Kidney epithelial cell (primary cell): ENCODE measurements around the gene KSR1. TPM values are rescaled to one million over a fixed set of nuclear protein-coding genes. Genes with fewer than 3 reads are reported as not detected.
"Not testable (repeated sequence)": the region's sequence is repeated elsewhere in the genome, so short reads cannot be mapped to it uniquely, and the experiment has no call there.

Experiments used
- DNase-seq: peaks from one replicate; pipeline ENCODE4 v3.0.0-alpha.2; 2010; ENCODE audit warnings: low read depth
- H3K27me3 ChIP-seq: 2 replicates; pipeline ENCODE4 v1.6.0; 2011; ENCODE audit warnings: low read length; ENCODE audit not compliant: control insufficient read depth, insufficient read depth
- H3K36me3 ChIP-seq: 2 replicates; pipeline ENCODE4 v1.5.1; 2011; ENCODE audit warnings: low read length; ENCODE audit not compliant: control insufficient read depth, insufficient read depth
- H3K4me3 ChIP-seq: 2 replicates; pipeline ENCODE4 v1.5.1; 2011; ENCODE audit warnings: low read depth, mild to moderate bottlenecking, control low read depth, low read length
- total RNA-seq: library from RNA; depleted of rRNA; stranded (reverse); fragments of >200 nt; gene quantifications from 2 replicates; pipeline ENCODE4 v1.2.3, GENCODE V29; 2015
- TF ChIP-seq, protein P1 (sequence below): IDR thresholded peaks from 2 replicates; pipeline ENCODE4 v1.5.1; 2011; ENCODE audit warnings: mild to moderate bottlenecking, moderate library complexity, low read length, control low read depth, inconsistent platforms; ENCODE audit not compliant: insufficient read depth, poor library complexity, severe bottlenecking

The KSR1 gene
- total RNA-seq, 1 donor from 2014 or later, result 11.2 TPM

DNA sequence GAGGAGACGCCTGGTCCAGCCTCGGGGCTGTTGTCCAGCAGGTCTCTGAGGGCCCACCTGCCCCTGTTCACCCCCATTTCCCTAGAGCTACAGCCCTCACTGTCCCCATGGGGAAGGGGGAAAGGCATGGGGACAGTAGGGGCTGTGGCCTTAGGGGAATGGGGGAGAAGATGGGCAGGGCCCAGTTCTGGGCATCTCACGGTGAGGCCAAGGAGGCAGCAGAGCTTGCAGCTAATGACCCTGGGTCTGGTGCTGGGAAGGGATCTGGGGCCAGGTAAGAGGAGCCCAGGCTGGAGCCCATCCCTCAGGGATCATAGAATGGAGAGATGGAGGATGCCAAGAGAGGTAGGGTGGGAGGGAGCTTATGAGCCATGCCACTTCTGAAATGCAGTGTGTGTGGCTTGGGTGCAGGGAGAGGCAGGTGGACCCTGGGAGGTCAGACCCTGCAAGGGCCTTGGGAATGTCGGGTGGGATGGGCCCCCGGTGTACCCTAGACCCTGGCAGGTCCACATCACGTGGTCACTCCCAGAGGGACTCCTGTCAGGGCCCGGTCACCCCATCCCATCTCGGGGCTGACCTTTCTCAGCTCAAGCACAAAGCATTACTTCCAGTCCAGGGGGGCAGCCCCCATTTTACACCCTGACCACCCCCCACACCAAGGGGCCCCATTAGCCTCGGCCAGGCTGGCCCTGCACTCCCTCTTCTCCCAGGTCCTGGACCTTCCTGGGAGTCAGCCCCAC lies 35.9 kb upstream of the KSR1 start:
- H3K4me3 ChIP-seq, result no peak overlapping the region
- no peaks in the 10 kb centered on the region for H3K36me3 ChIP-seq
- H3K27me3 ChIP-seq, result no peaks in the 10 kb centered on the region
- TF ChIP-seq, protein P1, sequence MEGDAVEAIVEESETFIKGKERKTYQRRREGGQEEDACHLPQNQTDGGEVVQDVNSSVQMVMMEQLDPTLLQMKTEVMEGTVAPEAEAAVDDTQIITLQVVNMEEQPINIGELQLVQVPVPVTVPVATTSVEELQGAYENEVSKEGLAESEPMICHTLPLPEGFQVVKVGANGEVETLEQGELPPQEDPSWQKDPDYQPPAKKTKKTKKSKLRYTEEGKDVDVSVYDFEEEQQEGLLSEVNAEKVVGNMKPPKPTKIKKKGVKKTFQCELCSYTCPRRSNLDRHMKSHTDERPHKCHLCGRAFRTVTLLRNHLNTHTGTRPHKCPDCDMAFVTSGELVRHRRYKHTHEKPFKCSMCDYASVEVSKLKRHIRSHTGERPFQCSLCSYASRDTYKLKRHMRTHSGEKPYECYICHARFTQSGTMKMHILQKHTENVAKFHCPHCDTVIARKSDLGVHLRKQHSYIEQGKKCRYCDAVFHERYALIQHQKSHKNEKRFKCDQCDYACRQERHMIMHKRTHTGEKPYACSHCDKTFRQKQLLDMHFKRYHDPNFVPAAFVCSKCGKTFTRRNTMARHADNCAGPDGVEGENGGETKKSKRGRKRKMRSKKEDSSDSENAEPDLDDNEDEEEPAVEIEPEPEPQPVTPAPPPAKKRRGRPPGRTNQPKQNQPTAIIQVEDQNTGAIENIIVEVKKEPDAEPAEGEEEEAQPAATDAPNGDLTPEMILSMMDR, result no peak
- DNase-seq, result no peak

DNA sequence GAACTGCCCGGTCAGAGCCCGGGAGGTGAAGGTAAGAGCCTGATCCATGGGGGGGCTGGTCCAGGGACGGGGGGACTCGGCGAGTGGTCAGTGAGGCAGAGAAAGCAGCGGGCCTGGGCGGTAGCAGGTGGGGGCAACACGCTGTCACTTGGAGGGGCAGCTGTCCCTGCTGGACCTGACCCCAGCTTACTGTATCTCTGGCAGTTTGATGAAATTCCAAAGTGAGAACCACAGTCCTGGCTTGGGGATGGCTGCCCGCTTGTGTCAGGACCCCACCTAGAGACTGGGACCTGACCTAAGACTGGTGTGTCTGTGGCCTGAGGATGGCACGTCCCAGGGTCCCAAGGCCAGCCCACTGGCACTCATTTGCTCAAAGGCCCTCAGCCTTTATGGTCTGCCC lies 35.1 kb upstream of the KSR1 start:
- no peak for DNase-seq
- Histone ChIP-seq H3K27me3 (no peaks in the 10 kb centered on the region), H3K36me3 (no peaks in the 10 kb centered on the region), H3K4me3 (no peak overlapping the region)
- TF ChIP-seq, protein P1, result no peak

DNA sequence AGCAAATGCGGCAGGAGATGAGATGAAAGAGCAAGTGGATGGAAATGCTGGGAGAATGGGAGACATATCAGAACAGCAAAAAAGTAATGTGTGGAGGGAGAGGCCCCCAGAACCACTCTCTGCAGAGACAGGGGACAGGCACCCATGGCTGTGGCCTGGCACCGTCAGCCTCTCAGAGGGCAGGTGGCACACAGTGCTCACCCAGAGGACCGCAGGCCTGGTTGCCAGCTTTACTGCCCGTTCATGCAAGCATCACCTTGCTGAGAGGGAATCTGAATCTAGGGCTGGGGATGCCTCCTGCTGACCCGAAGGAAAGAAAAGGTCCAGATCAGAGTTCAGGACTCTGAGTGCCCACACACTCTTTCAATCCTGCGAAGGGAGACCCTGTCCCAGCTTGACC lies 34.6 kb upstream of the KSR1 start:
- not testable (repeated sequence) for H3K27me3 ChIP-seq, H3K36me3 ChIP-seq, H3K4me3 ChIP-seq, DNase-seq

DNA sequence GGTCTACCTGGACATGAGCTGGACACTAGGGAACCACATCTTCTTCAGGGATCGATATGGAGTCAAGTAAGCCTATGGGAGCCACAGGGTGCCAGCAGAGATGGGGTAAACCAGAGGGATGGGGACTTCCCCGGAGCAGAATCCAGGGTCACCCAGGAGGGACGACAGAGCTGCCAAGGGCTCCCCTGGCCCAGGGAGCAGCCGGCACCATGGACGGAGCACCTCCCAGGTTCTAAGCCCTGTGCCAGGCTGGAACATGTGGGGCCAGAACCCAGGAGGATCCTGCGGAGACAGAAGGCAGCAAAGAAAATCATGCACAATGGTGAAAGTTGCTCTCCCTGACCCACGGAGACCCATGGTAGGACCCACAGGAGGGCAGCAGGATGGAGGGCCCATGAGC lies 33.6 kb upstream of the KSR1 start:
- DNase-seq, result no peak
- Histone ChIP-seq H3K36me3 (no peaks in the 10 kb centered on the region), H3K27me3 (no peaks in the 10 kb centered on the region), H3K4me3 (no peak overlapping the region)
- TF ChIP-seq, protein P1, result no peak

DNA sequence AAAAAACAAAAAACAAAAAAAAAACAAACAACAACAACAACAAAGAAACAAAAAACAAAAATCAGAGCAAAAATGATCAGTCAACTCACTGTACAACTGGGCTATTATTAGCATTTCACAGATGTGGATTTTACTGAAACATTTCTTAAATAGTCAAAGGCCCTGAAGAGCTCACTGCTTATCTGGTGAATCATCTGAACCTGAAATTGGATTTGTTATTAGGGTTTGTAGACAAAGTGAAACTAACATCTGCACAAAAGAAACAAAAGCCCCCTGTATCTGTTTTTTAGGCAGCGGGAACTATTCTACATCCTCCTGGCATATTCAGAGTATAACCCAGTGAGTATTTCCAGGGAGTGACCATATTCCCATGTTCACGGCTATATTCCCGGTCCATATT lies 32.6 kb upstream of the KSR1 start:
- TF ChIP-seq, protein P1, result no peak
- no peak for DNase-seq
- Histone ChIP-seq H3K27me3 (no peaks in the 10 kb centered on the region), H3K36me3 (no peaks in the 10 kb centered on the region), H3K4me3 (no peak overlapping the region)

DNA sequence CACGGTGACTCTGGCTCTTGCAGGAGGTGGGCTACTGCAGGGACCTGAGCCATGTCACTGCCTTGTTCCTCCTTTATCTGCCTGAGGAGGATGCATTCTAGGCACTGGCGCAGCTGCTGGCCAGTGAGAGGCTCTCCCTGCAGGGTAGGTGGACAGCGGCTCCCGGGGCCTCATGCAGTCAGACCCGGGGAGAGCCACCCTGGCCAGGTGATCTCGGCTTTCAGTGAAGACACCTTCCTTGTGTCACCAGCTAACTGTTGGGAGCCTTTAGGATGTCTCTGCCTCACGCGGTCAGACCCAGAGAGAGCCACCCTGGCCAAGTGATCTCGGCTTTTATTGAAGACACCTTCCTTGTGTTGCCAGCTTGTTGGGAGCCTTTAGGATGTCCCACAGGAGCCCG lies 31.7 kb upstream of the KSR1 start:
- no peak overlapping the region for H3K4me3 ChIP-seq
- TF ChIP-seq, protein P1, result no peak
- H3K27me3 ChIP-seq, result no peaks in the 10 kb centered on the region
- no peak for DNase-seq
- H3K36me3 ChIP-seq, result no peaks in the 10 kb centered on the region
